GM19099 (cell line): ENCODE results near the gene LMBR1.

ENCODE experiments used
- POLR2A ChIP-seq: IDR thresholded peaks from 3 replicates; pipeline ENCODE4 v1.6.1; 2011; ENCODE audit warnings: low read depth; ENCODE audit not compliant: insufficient read length; ENCODE audit errors: extremely low read depth

LMBR1 gene

GRCh38 chr7:156777364-156778069 is 115.5 kb downstream of the LMBR1 start:
- no peak for TF ChIP-seq POLR2A

- TF ChIP-seq POLR2A, result no peak
Measured at GRCh38 chr7:156776527-156776926, 116.5 kb downstream of the LMBR1 start.

GRCh38 chr7:156773966-156774365 is 119.0 kb downstream of the LMBR1 start:
- no peak for TF ChIP-seq POLR2A

- TF ChIP-seq POLR2A, result no peak
Measured at GRCh38 chr7:156772725-156773124, 120.3 kb downstream of the LMBR1 start.

- TF ChIP-seq POLR2A, result no peak
Measured at GRCh38 chr7:156768698-156769472, 124.1 kb downstream of the LMBR1 start.

GRCh38 chr7:156766666-156767065 is 126.3 kb downstream of the LMBR1 start:
- TF ChIP-seq POLR2A, result no peak

GRCh38 chr7:156765901-156766656 is 126.9 kb downstream of the LMBR1 start:
- no peak for TF ChIP-seq POLR2A

- TF ChIP-seq POLR2A, result no peak
Measured at GRCh38 chr7:156764766-156765165, 128.2 kb downstream of the LMBR1 start.

- TF ChIP-seq POLR2A, result no peak
Measured at GRCh38 chr7:156764016-156764669, 128.8 kb downstream of the LMBR1 start.

- TF ChIP-seq POLR2A, result no peak
Measured at GRCh38 chr7:156759579-156760202, 133.3 kb downstream of the LMBR1 start.

GRCh38 chr7:156759143-156759542 is 133.8 kb downstream of the LMBR1 start:
- no peak for TF ChIP-seq POLR2A

- TF ChIP-seq POLR2A, result no peak
Measured at GRCh38 chr7:156754201-156754600, 138.8 kb downstream of the LMBR1 start.

- no peak for TF ChIP-seq POLR2A
Measured at GRCh38 chr7:156753630-156754029, 139.4 kb downstream of the LMBR1 start.

GRCh38 chr7:156753229-156753560 is 139.8 kb downstream of the LMBR1 start:
- TF ChIP-seq POLR2A, result no peak

GRCh38 chr7:156752367-156753228 is 140.4 kb downstream of the LMBR1 start:
- TF ChIP-seq POLR2A, result no peak

GRCh38 chr7:156751319-156751718 is 141.7 kb downstream of the LMBR1 start:
- no peak for TF ChIP-seq POLR2A
